Trophoblast cell (in vitro differentiated cells and primary cell): Measurements from ENCODE around the gene NOS1AP.

ENCODE experiments used
- DNase-seq, 2 donors: peaks; one replicate each; pipeline ENCODE4 v3.0.0-alpha.2; 2016
- H2AFZ ChIP-seq: 2 replicates; pipeline ENCODE4 v1.6.1; 2013; ENCODE audit warnings: low read length, moderate library complexity, mild to moderate bottlenecking; ENCODE audit not compliant: insufficient read depth, poor library complexity
- H2AK5ac ChIP-seq: 2 replicates; pipeline ENCODE4 v1.6.1; 2013; ENCODE audit warnings: mild to moderate bottlenecking, low read length
- H2BK120ac ChIP-seq: 2 replicates; pipeline ENCODE4 v1.6.1; 2013; ENCODE audit warnings: low read length, mild to moderate bottlenecking, moderate library complexity; ENCODE audit not compliant: insufficient read depth, poor library complexity
- H2BK12ac ChIP-seq: 2 replicates; pipeline ENCODE4 v1.6.1; 2013; ENCODE audit warnings: mild to moderate bottlenecking, low read length, moderate library complexity
- H2BK5ac ChIP-seq: 2 replicates; pipeline ENCODE4 v1.6.1; 2013; ENCODE audit warnings: low read length, low read depth, moderate library complexity, mild to moderate bottlenecking; ENCODE audit not compliant: poor library complexity
- H3K14ac ChIP-seq: 2 replicates; pipeline ENCODE4 v1.6.1; 2013; ENCODE audit warnings: mild to moderate bottlenecking, low read length
- H3K18ac ChIP-seq: 2 replicates; pipeline ENCODE4 v1.6.1; 2013; ENCODE audit warnings: mild to moderate bottlenecking, low read length
- H3K23ac ChIP-seq: 2 replicates; pipeline ENCODE4 v1.6.1; 2013; ENCODE audit warnings: low read length
- H3K27ac ChIP-seq: 2 replicates; pipeline ENCODE4 v1.5.1; 2013; ENCODE audit warnings: low read depth, mild to moderate bottlenecking, inconsistent platforms, low read length, moderate library complexity
- H3K27me3 ChIP-seq: 2 replicates; pipeline ENCODE4 v1.6.1; 2013; ENCODE audit warnings: inconsistent platforms, mild to moderate bottlenecking, low read length, moderate library complexity; ENCODE audit not compliant: insufficient read depth
- H3K36me3 ChIP-seq, 2 experiments: 1 replicate in 1 of 2; 2 replicates in 1 of 2; pipeline ENCODE4 v1.6.1; 2013; ENCODE audit warnings: low read length in 2 of 2, mild to moderate bottlenecking in 2 of 2, moderate library complexity in 1 of 2; ENCODE audit not compliant: insufficient read depth in 2 of 2, control insufficient read depth in 1 of 2
- H3K4ac ChIP-seq: 2 replicates; pipeline ENCODE4 v1.6.1; 2013; ENCODE audit warnings: low read depth, mild to moderate bottlenecking, low read length, moderate library complexity
- H3K4me1 ChIP-seq, 2 experiments: 1 replicate in 1 of 2; 2 replicates in 1 of 2; pipeline ENCODE4 v1.6.1; 2013; ENCODE audit warnings: low read length in 2 of 2, mild to moderate bottlenecking in 2 of 2, moderate library complexity in 1 of 2; ENCODE audit not compliant: insufficient read depth in 2 of 2, control insufficient read depth in 1 of 2
- H3K4me2 ChIP-seq: 2 replicates; pipeline ENCODE4 v1.6.1; 2013; ENCODE audit warnings: inconsistent platforms, mild to moderate bottlenecking, low read length, moderate library complexity
- H3K4me3 ChIP-seq: 2 replicates; pipeline ENCODE4 v1.5.1; 2013; ENCODE audit warnings: mild to moderate bottlenecking, low read depth, low read length, inconsistent platforms
- H3K79me1 ChIP-seq: one replicate; pipeline ENCODE4 v1.6.1; 2013; ENCODE audit warnings: low read length
- H3K79me2 ChIP-seq: 2 replicates; pipeline ENCODE4 v1.6.1; 2013; ENCODE audit warnings: low read length, mild to moderate bottlenecking; ENCODE audit not compliant: control insufficient read depth, insufficient read depth, poor library complexity
- H3K9ac ChIP-seq: 2 replicates; pipeline ENCODE4 v1.6.1; 2013; ENCODE audit warnings: mild to moderate bottlenecking, low read length
- H3K9me3 ChIP-seq: 2 replicates; pipeline ENCODE4 v1.6.1; 2013; ENCODE audit warnings: low read depth, mild to moderate bottlenecking, control low read depth, inconsistent platforms, low read length; ENCODE audit not compliant: insufficient read depth
- H4K12ac ChIP-seq: 2 replicates; pipeline ENCODE4 v1.6.1; 2013; ENCODE audit warnings: low read depth, mild to moderate bottlenecking, low read length, moderate library complexity
- H4K8ac ChIP-seq: 2 replicates; pipeline ENCODE4 v1.6.1; 2013; ENCODE audit warnings: low read depth, mild to moderate bottlenecking, low read length, moderate library complexity
- H4K91ac ChIP-seq: one replicate; pipeline ENCODE4 v1.6.1; 2013; ENCODE audit warnings: low read depth, mild to moderate bottlenecking, low read length, moderate library complexity
- whole genome bisulfite sequencing: extraction: QIAGEN DNeasy Blood & Tissue Kit; methylation state at CpG from one replicate; pipeline ENCODE4 v1.1.7; 2013; ENCODE audit warnings: missing lambda C conversion rate; ENCODE audit not compliant: insufficient read length, insufficient coverage; ENCODE audit errors: extremely low coverage; 5-methylcytosine and 5-hydroxymethylcytosine counted together

The NOS1AP gene

DNA sequence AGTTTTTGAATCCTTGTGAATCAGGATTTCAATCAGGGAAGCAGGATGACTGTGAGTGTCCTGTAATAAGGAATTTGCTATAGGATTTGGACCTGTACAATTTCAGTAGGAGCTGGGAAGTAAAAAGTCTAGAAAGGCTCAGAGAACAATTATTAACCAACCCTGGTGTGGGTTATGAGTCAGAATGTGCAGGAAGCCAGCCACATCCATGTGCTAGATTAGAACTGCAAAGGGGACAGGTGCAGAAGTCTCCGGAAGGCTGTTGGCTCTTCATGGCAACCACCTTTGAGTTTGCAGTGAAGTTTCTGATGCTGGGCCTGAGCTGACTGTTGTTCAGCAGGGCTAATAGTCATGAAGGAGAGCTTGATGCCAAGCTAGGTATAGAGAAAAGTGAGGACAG lies 236.5 kb downstream of the NOS1AP start:
- no peak overlapping the region for H2AK5ac ChIP-seq
- H3K79me1 ChIP-seq, result no peaks in the 10 kb centered on the region
- no peak overlapping the region for H3K18ac ChIP-seq
- no peak overlapping the region for H2AFZ ChIP-seq
- no peak overlapping the region for H3K9ac ChIP-seq
- H3K36me3 ChIP-seq, result peaks cover 0 to 2% of the 10 kb centered on the region in 2 experiments
- no peak overlapping the region for H3K14ac ChIP-seq
- H4K8ac ChIP-seq, result no peak overlapping the region
- H4K12ac ChIP-seq, result no peak overlapping the region
- H4K91ac ChIP-seq, result no peak overlapping the region
- no peaks in the 10 kb centered on the region for H3K79me2 ChIP-seq
- no peak overlapping the region for H3K4ac ChIP-seq
- no peak overlapping the region for H2BK5ac ChIP-seq
- no CpG with 5 or more reads among the region's 1 CpG for WGBS
- H3K9me3 ChIP-seq, result no peaks in the 10 kb centered on the region
- no peak overlapping the region for H3K23ac ChIP-seq
- no peak overlapping the region for H3K4me2 ChIP-seq
- no peaks in the 10 kb centered on the region for H3K27me3 ChIP-seq
- no peak overlapping the region for H3K4me3 ChIP-seq
- DNase-seq, result no peak
- H3K4me1 ChIP-seq, result no peaks in the 10 kb centered on the region
- no peak overlapping the region for H3K27ac ChIP-seq
- no peak overlapping the region for H2BK120ac ChIP-seq
- no peak overlapping the region for H2BK12ac ChIP-seq

DNA sequence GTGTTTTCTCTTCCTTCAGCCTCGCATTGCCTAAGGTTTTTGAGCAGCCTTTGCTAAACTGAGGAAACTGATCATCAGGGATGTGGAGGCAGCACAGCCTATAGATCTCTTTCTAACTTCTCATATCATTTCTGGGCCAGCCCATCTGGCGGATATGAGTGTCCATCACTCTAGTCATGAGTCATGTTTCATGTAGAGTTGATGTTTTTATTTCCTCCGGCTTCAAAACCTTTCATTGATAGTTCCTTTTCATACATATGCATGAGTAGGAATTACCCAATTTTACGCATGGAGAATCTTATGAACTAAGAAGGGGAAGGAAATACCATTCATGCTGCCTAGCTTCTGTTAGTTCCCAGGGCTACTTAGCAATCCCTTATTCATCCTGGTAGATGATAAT lies 240.8 kb downstream of the NOS1AP start:
- H3K79me1 ChIP-seq, result no peaks in the 10 kb centered on the region
- no peak overlapping the region for H3K4me3 ChIP-seq
- no peak overlapping the region for H4K91ac ChIP-seq
- H2AFZ ChIP-seq, result no peak overlapping the region
- no peak overlapping the region for H2AK5ac ChIP-seq
- H3K4ac ChIP-seq, result no peak overlapping the region
- DNase-seq, result peak in 1 of 2 donors; percentile 6
- no peak overlapping the region for H4K12ac ChIP-seq
- H3K23ac ChIP-seq, result no peak overlapping the region
- no peak overlapping the region for H2BK120ac ChIP-seq
- no peak overlapping the region for H2BK5ac ChIP-seq
- no peak overlapping the region for H2BK12ac ChIP-seq
- WGBS, result no CpG with 5 or more reads among the region's 4 CpGs
- no peak overlapping the region for H3K18ac ChIP-seq
- H3K9me3 ChIP-seq, result no peaks in the 10 kb centered on the region
- H4K8ac ChIP-seq, result no peak overlapping the region
- no peak overlapping the region for H3K9ac ChIP-seq
- no peaks in the 10 kb centered on the region for H3K4me1 ChIP-seq
- H3K4me2 ChIP-seq, result no peak overlapping the region
- no peaks in the 10 kb centered on the region for H3K79me2 ChIP-seq
- no peak overlapping the region for H3K14ac ChIP-seq
- peaks cover 0 to 2% of the 10 kb centered on the region in 2 experiments for H3K36me3 ChIP-seq
- no peak overlapping the region for H3K27ac ChIP-seq
- H3K27me3 ChIP-seq, result no peaks in the 10 kb centered on the region

DNA sequence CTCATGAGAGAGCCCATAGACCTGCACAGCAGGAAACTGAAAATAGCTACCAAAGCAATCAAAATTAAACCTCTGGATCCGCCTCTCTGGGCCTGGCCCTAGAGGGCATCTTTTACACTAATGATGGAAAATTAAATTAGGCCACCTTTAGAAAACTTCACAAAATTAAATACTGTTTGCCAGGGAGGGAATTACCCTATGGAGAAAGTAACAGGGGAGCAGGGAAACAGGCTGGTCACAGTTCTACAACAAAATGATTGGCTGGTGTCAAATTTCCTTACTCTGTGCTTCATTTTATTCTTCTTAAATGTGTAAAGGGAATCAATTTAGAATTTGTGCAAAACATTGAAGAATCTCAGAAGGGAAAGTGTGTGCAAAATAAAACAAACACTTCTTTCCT lies 244.7 kb downstream of the NOS1AP start:
- Histone ChIP-seq H3K27me3 (no peaks in the 10 kb centered on the region), H3K27ac (no peak overlapping the region), H3K79me1 (no peaks in the 10 kb centered on the region), H3K36me3 (no peaks in the 10 kb centered on the region), H3K4ac (no peak overlapping the region), H2BK120ac (no peak overlapping the region), H2BK5ac (no peak overlapping the region), H3K14ac (no peak overlapping the region), H3K4me1 (no peaks in the 10 kb centered on the region), H3K79me2 (no peaks in the 10 kb centered on the region), H3K9ac (no peak overlapping the region), H2AK5ac (no peak overlapping the region), H4K91ac (no peak overlapping the region), H3K18ac (no peak overlapping the region), H2BK12ac (no peak overlapping the region), H4K12ac (no peak overlapping the region), H3K4me3 (no peak overlapping the region), H2AFZ (no peak overlapping the region), H3K9me3 (no peaks in the 10 kb centered on the region), H4K8ac (no peak overlapping the region), H3K4me2 (no peak overlapping the region), H3K23ac (no peak overlapping the region)
- no CpG with 5 or more reads among the region's 1 CpG for WGBS
- no peak for DNase-seq

DNA sequence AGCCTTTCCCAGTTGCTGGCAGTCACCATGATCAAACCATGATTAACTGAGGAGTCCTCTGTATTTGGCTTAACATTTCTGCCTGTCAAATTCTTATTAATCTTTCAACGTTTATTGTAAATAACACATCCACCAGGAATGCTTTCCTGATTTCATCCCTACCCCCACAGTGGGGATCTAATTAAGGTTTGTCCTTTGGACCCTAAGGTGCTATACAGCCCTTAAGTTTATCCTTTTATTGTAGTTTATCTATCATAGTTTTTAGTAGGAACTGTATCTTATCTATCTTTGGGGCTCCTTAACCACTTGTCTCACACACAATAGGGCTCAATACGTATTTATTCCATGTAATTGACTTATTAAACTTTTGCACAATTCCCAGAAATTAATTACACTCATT lies 246.2 kb downstream of the NOS1AP start:
- Histone ChIP-seq H3K36me3 (no peaks in the 10 kb centered on the region), H3K18ac (no peak overlapping the region), H3K9me3 (no peaks in the 10 kb centered on the region), H3K9ac (no peak overlapping the region), H3K4ac (no peak overlapping the region), H3K27me3 (no peaks in the 10 kb centered on the region), H3K4me1 (peaks cover 0 to 2% of the 10 kb centered on the region in 2 experiments), H4K91ac (no peak overlapping the region), H3K4me3 (no peak overlapping the region), H3K79me1 (no peaks in the 10 kb centered on the region), H3K4me2 (no peak overlapping the region), H2BK12ac (no peak overlapping the region), H4K12ac (no peak overlapping the region), H3K27ac (no peak overlapping the region), H3K79me2 (no peaks in the 10 kb centered on the region), H4K8ac (no peak overlapping the region), H2BK5ac (no peak overlapping the region), H2AK5ac (no peak overlapping the region), H3K23ac (no peak overlapping the region), H3K14ac (no peak overlapping the region), H2BK120ac (no peak overlapping the region), H2AFZ (no peak overlapping the region)
- no peak for DNase-seq
- WGBS, result no CpG with 5 or more reads among the region's 2 CpGs
